Effector CD8-positive, alpha-beta T cell (primary cell): Measurements from ENCODE around the gene KCNE3.

Source experiments
- DNase-seq: peaks from one replicate; lab custom pipeline; 2025; lab: John Stamatoyannopoulos, UW

KCNE3 gene

GRCh38 chr11:74471668-74472429, 4.5 kb upstream of the KCNE3 start:
- DNase-seq: no peak

- no peak for DNase-seq
These were observed 3.7 kb upstream of the KCNE3 start for GRCh38 chr11:74471037-74471436.

DNA sequence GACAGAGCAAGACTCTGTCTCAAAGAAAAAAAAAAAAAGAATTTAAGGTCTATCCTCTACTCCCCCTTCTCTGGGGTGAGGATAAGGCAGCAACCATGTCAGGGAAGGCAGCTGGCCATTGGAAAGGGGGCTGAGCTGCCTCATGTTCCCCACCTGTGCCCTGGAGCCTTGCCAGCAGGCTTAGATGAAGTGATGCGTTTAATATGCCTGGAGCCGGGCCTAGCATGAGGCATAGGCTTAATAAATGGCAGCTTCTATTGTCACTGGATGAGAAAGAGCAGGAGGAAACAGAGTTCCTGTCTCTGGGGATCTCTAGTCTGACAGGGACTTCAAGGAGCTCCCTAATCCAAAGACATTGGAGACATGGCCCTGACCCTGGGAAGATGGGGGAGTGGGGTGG, 3.2 kb upstream of the KCNE3 start:
- DNase-seq: no peak

DNA sequence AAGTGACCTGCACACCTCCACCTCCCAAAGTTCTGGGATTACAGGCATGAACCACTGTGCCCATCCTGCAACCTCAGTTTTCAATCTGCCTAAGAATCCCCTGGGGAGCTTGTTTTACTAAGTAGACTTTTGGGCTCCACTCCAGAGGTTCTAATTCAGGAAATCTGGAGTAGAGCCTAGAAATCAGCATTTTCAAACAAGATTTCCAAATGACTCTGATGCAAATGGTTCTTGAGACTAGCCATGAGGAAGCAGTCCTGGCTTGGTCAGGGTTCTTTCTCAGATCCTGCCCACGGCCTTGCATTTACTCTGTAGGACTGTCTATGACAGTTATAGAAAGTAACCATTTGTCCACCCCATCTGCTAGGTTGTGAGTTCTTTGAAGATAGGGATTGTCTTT, 1.6 kb upstream of the KCNE3 start:
- no peak for DNase-seq

- DNase-seq: no peak
These were observed 1.2 kb upstream of the KCNE3 start for GRCh38 chr11:74468521-74468920.

- no peak for DNase-seq
These were observed 709 bp upstream of the KCNE3 start for GRCh38 chr11:74468058-74468457.

GRCh38 chr11:74465291-74465708, 2.0 kb downstream of the KCNE3 start:
- DNase-seq: no peak

DNA sequence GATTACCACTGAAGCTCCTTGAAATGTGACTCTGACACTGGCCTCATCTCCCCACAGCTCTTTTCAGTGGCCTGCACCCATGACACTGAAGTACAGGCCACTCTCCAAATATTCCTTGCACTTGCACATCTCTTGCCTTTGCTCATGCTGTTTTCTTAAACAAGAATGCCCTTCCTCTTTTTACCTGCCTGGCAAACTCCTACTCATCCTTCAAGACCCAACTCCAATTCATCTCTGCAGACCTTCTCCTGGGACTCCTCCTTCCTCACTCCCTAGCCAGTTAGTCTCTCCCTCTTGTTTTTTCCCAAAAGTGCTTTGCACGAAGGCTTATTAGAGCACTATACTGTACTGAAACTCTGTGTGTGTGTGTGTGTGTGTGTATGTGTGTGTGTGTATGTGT, 2.6 kb downstream of the KCNE3 start:
- DNase-seq: no peak

DNA sequence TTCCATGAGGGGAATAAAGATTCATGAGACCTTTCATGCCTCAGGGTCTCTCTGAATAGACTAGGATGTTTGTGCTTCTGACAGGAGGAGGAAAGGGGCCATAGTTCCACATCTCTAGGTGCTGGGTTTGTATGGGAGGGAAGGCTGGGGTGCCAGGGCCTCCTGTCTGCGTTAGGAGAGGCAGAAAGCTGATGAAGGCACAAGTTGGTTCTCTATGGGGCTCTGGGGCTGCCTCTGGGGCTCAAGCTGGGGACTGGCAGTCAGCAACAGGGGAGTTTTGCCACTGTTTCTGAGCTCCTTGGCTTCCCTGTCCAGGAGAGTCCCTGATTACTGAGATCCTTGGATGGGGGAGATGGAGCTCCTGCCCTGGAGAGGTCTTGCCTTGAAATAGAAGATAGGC, 4.1 kb downstream of the KCNE3 start:
- DNase-seq: no peak

- no peak for DNase-seq
These were observed 4.7 kb downstream of the KCNE3 start for GRCh38 chr11:74462631-74463030.

GRCh38 chr11:74462009-74462408, 5.3 kb downstream of the KCNE3 start:
- DNase-seq: no peak

GRCh38 chr11:74460481-74461154, 6.7 kb downstream of the KCNE3 start:
- no peak for DNase-seq

DNA sequence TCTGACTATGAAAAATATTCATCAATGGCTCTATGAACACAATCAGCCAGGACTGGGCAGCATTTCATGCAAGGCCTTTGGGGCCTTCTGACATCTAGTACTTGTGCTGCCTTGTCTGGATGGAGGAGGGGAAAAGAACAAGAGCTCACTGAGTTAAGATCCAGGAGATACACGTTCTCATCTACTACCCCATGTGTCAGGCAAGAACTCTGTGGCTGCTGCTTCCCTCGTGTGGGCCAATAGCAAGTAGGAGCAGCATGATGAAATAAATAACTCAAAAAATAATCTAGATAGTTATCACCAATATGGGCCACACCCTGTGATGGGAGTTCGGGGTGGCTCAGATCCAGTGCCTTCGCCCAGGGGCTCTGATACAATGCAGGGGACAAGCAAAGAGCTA, 7.3 kb downstream of the KCNE3 start:
- no peak for DNase-seq

GRCh38 chr11:74459584-74459983, 7.8 kb downstream of the KCNE3 start:
- no peak for DNase-seq

- DNase-seq: no peak
These were observed 10.0 kb downstream of the KCNE3 start for GRCh38 chr11:74457356-74457755.

DNA sequence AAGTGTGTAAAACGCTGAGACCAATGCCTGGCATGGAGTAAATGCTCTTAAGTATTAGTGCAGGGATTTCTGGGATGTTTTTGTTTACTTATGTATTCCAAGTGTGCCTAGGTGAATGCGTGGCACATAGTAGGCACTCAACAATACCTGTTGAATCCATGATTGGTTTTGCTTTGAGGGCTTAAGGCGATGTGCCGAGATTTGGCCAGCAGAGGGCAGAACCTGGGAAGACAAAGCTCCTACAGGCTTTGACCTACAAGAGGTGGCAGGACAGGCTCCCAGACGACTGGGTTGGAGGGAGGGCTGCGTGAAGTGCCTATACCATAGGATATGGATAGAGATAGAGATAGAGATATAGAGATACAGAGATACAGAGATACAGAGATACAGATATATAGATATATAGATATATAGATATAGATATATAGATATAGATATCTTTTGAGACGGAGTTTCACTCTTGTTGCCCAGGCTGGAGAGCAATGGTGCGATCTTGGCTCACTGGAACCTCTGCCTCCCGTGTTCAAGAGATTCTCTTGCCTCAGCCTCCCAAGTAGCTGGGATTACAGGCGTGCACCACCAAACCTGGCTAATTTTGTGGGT, 13.9 kb downstream of the KCNE3 start:
- peak; percentile 25 for DNase-seq

GRCh38 chr11:74452366-74452765, 15.0 kb downstream of the KCNE3 start:
- DNase-seq: no peak

DNA sequence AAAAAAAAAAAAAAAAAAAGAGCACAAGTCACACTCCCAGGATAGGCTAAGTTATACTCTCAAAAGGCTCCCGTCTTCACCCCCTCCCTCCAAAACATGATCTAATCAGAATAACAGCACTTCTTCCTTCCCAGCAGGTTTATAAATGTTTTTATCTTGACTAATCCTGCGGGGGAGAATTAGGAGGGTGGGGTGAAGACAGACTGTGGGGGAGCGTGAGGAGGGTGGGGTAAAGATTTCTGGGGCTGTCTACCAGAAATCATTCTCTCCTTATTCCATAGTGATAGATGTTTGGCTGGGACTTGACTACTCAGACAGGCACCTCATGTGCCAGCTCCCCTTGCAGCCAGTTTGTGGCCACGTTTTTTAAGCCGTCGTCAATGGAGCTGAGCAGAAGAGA, 17.0 kb downstream of the KCNE3 start:
- DNase-seq: no peak

- no peak for DNase-seq
These were observed 17.9 kb downstream of the KCNE3 start for GRCh38 chr11:74449369-74449931.

DNA sequence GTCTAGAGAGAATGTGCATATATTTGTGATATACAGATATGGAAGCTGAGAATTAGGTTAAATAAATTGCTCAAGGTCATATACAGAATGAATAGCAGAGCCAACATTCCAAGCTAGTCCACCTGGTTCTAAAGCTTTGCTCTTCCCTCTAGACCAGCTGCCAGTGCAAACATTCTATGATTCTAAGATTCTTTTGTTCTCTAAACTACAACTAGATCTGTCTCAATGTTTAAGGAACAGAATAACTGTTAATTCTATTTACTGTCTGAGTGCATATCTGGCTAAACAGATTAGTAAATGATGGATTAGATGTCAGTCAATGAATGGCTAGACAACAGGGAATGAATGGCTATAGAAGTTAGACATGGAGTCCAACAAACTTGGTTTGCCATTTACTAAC, 19.6 kb downstream of the KCNE3 start:
- DNase-seq: no peak

DNA sequence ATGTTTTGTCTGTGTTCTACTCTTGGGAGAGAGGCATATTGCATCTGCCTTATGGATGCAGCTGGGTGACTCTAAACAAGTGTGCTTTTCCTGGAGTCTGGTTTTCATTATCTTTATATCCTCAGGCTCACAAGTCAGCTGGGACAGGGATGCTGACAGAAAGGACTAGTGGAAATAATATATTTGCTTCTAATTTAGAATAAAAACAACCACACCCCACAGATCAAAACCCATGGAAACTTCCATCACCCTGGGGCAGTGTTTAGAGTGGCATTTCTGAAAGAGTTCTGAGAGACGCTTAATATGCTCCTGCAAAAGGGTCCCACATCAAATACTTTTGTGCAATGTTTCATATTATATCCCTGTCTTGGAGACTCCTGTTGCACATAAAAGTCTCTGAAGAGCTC, 20.8 kb downstream of the KCNE3 start:
- DNase-seq: no peak

GRCh38 chr11:74444173-74444826, 23.0 kb downstream of the KCNE3 start:
- DNase-seq: no peak
